Breast epithelium (tissue), 4 donors: ENCODE measurements around the gene CTTNBP2. TPM values are rescaled to one million over a fixed set of nuclear protein-coding genes. Genes with fewer than 3 reads are reported as not detected.

Experiments used
- DNase-seq, 2 donors: peaks; one replicate each; pipeline ENCODE4 v3.0.0-alpha.2; 2019; ENCODE audit warnings: low spot score in 2 of 2
- H3K27ac ChIP-seq, 2 donors: fragments of 200-600 bp; sonication (generic) in 1 of 2; one replicate each; pipeline ENCODE4 v1.5.1; 2016 to 2019; ENCODE audit warnings: mild to moderate bottlenecking in 1 of 2
- H3K27me3 ChIP-seq, 2 donors: fragments of 200-600 bp; sonication (generic) in 1 of 2; one replicate each; pipeline versions ENCODE4 v1.5.1 to v1.6.0; 2017 to 2019; ENCODE audit warnings: control low read depth in 1 of 2, mild to moderate bottlenecking in 1 of 2
- H3K36me3 ChIP-seq: fragments of 200-600 bp; one replicate; pipeline ENCODE4 v1.5.1; 2019
- H3K4me1 ChIP-seq, 2 donors: fragments of 200-600 bp; sonication (generic); one replicate each; pipeline ENCODE4 v1.5.1; 2016 to 2019; ENCODE audit warnings: control low read depth in 1 of 2
- H3K4me3 ChIP-seq, 3 donors: fragments of 200-600 bp; sonication (generic); 1 replicate in 2 of 3; 2 replicates in 1 of 3; pipeline ENCODE4 v1.5.1; 2016 to 2019; ENCODE audit warnings: mild to moderate bottlenecking in 3 of 3, moderate library complexity in 2 of 3
- H3K9me3 ChIP-seq, 2 donors: fragments of 200-600 bp; sonication (generic) in 1 of 2; one replicate each; pipeline ENCODE4 v1.5.1; 2016 to 2019; ENCODE audit warnings: control low read depth in 1 of 2
- CTCF ChIP-seq, 3 donors: fragments of 450-650 bp; IDR thresholded peaks; one replicate each; pipeline ENCODE4 v1.5.1; 2016 to 2017; ENCODE audit warnings: antibody characterized with exemption in 3 of 3, mild to moderate bottlenecking in 3 of 3, moderate library complexity in 3 of 3
- POLR2A ChIP-seq: fragments of 450-650 bp; IDR thresholded peaks from one replicate; pipeline ENCODE4 v1.6.1; 2016; ENCODE audit warnings: antibody characterized with exemption, mild to moderate bottlenecking, moderate library complexity
- POLR2AphosphoS5 ChIP-seq, 3 donors: sonication (generic); formaldehyde crosslinking; IDR thresholded peaks; one replicate each; pipeline ENCODE4 v1.6.1; 2017; ENCODE audit warnings: antibody characterized with exemption in 3 of 3
- intact Hi-C: fragments of 100-400 bp; cut with DNase I; formaldehyde crosslinking; loops from one replicate; pipeline ENCODE4 v1.15.1; 2023; ENCODE audit warnings: low total_unique reads
- total RNA-seq, 3 donors: library from RNA; depleted of rRNA; stranded (reverse); fragments of >200 nt; gene quantifications; one replicate each; pipeline ENCODE4 v1.1.0, GENCODE V29; 2016

The CTTNBP2 gene
- total RNA-seq, 3 donors from 2014 or later, result 8.8 to 37.0 (median 13.8) TPM

- no peak for DNase-seq
- Histone ChIP-seq H3K27me3 (no peaks in the 10 kb centered on the region), H3K4me3 (no peak overlapping the region), H3K36me3 (no peaks in the 10 kb centered on the region), H3K4me1 (no peaks in the 10 kb centered on the region), H3K27ac (no peak overlapping the region), H3K9me3 (no peaks in the 10 kb centered on the region)
- intact Hi-C loops, result no loop called here
- TF ChIP-seq POLR2AphosphoS5 (IDR thresholded peaks at IDR 0.05) (no peak), CTCF (IDR thresholded peaks at IDR 0.05) (no peak), POLR2A (no peak)
These were observed 72.4 kb downstream of the CTTNBP2 start for GRCh38 chr7:117800841-117801240.

- no peak overlapping the region for H3K27ac ChIP-seq
- no peaks in the 10 kb centered on the region for H3K27me3 ChIP-seq
- TF ChIP-seq CTCF (IDR thresholded peaks at IDR 0.05), result no peak
- TF ChIP-seq POLR2AphosphoS5 (IDR thresholded peaks at IDR 0.05), result no peak
- no peak for TF ChIP-seq POLR2A
- DNase-seq, result no peak
- H3K4me1 ChIP-seq, result no peaks in the 10 kb centered on the region
- H3K4me3 ChIP-seq, result no peak overlapping the region
- intact Hi-C loops, result no loop called here
- H3K9me3 ChIP-seq, result no peaks in the 10 kb centered on the region
- no peaks in the 10 kb centered on the region for H3K36me3 ChIP-seq
These were observed 72.8 kb downstream of the CTTNBP2 start for GRCh38 chr7:117800406-117800805.

GRCh38 chr7:117796889-117797288 lies 76.4 kb downstream of the CTTNBP2 start:
- TF ChIP-seq CTCF (IDR thresholded peaks at IDR 0.05) (no peak), POLR2AphosphoS5 (IDR thresholded peaks at IDR 0.05) (no peak), POLR2A (no peak)
- no peaks in the 10 kb centered on the region for H3K4me1 ChIP-seq
- no peak overlapping the region for H3K27ac ChIP-seq
- no peaks in the 10 kb centered on the region for H3K27me3 ChIP-seq
- H3K36me3 ChIP-seq, result no peaks in the 10 kb centered on the region
- H3K4me3 ChIP-seq, result no peak overlapping the region
- H3K9me3 ChIP-seq, result no peaks in the 10 kb centered on the region
- DNase-seq, result no peak
- intact Hi-C loops, result no loop called here

GRCh38 chr7:117793976-117794375 lies 79.3 kb downstream of the CTTNBP2 start:
- no peak overlapping the region for H3K4me3 ChIP-seq
- no peak for DNase-seq
- no peaks in the 10 kb centered on the region for H3K27me3 ChIP-seq
- no peaks in the 10 kb centered on the region for H3K4me1 ChIP-seq
- H3K9me3 ChIP-seq, result no peaks in the 10 kb centered on the region
- no peaks in the 10 kb centered on the region for H3K36me3 ChIP-seq
- TF ChIP-seq POLR2AphosphoS5 (IDR thresholded peaks at IDR 0.05) (no peak), CTCF (IDR thresholded peaks at IDR 0.05) (no peak), POLR2A (no peak)
- no peak overlapping the region for H3K27ac ChIP-seq
- intact Hi-C loops, result no loop called here

GRCh38 chr7:117793521-117793920 lies 79.7 kb downstream of the CTTNBP2 start:
- Histone ChIP-seq H3K27ac (no peak overlapping the region), H3K36me3 (no peaks in the 10 kb centered on the region), H3K4me3 (no peak overlapping the region), H3K27me3 (no peaks in the 10 kb centered on the region), H3K4me1 (no peaks in the 10 kb centered on the region), H3K9me3 (no peaks in the 10 kb centered on the region)
- no peak for DNase-seq
- intact Hi-C loops, result no loop called here
- TF ChIP-seq POLR2AphosphoS5 (IDR thresholded peaks at IDR 0.05) (no peak), POLR2A (no peak), CTCF (IDR thresholded peaks at IDR 0.05) (no peak)
